ENCODE results near the gene DCTN3. TPM values are rescaled to one million over a fixed set of nuclear protein-coding genes. Genes with fewer than 3 reads are reported as not detected.

DCTN3 gene
- total and polyA plus RNA-seq, 9 of the 15 experiments (the other 6 are each of a cell fraction or from before 2014, with no cell fraction given), result 11.0 to 51.0 (median 41.9) TPM

GRCh38 chr9:34584970-34585369, 35.3 kb downstream of the DCTN3 start:
- Histone ChIP-seq H3K4me1 (replicated peaks in 1 of 2; ENCODE audit: control insufficient read depth in 2 of 2, insufficient read depth in 2 of 2, low read length in 2 of 2) (peaks cover 0 to 15% of the 10 kb centered on the region in 2 experiments; a peak in 2 of 5 replicates), H3K27me3 (ENCODE audit: control insufficient read depth in 2 of 2, insufficient read depth in 2 of 2, low read length in 2 of 2) (peaks cover 6 to 43% of the 10 kb centered on the region in 2 experiments; a peak in 4 of 5 replicates), H3K27ac (ENCODE audit: extremely low read depth, low read depth, low read length) (no peak overlapping the region), H3K4me3 (no peak overlapping the region), H2AFZ (ENCODE audit: low read depth, low read length) (no peak overlapping the region), H3K79me2 (ENCODE audit: control insufficient read depth, insufficient read depth, low read length) (no peaks in the 10 kb centered on the region), H4K20me1 (replicated peaks; ENCODE audit: control insufficient read depth, insufficient read depth, low read length) (peaks cover 9% of the 10 kb centered on the region; the same call in 1 of the 2 replicates), H3K9ac (ENCODE audit: insufficient read depth in 1 of 2, low read depth in 2 of 2, low read length in 2 of 2) (no peak overlapping the region), H3K36me3 (ENCODE audit: control insufficient read depth, insufficient read depth, low read length) (no peaks in the 10 kb centered on the region), H3K9me3 (replicated peaks; ENCODE audit: control insufficient read depth, insufficient read depth, low read depth, low read length) (no peaks in the 10 kb centered on the region), H3K4me2 (ENCODE audit: insufficient read depth, low read length) (no peak overlapping the region), H3K9me1 (ENCODE audit: control insufficient read depth, insufficient read depth, low read length) (no peaks in the 10 kb centered on the region)
- POLR2A ChIA-PET, result interaction anchor here (0.6 kb wide), 1 partner anchor 10 kb away, joined by 3 read pairs; no protein-coding TSS in a partner anchor
- WGBS (ENCODE audit: insufficient coverage, low coverage, missing lambda C conversion rate), result 0% methylated on average over 5 of the region's 5 CpGs
- DNase-seq (ENCODE audit: extremely low read depth in 1 of 4, low spot score in 3 of 4), result no peak
- no TSS peak for BruUV-seq (replicated peaks)
- in situ Hi-C loops (cut with MboI) (no loop called here), intact Hi-C loops (cut with micrococcal nuclease) (no loop called here)
- CTCF ChIA-PET (ENCODE audit: low intra/inter-chr PET ratio), result no interaction called here
- ATAC-seq, result no peak
- FAIRE-seq, result no peak
- TF ChIP-seq HSF4 (CRISPR knock-in tag; IDR thresholded peaks at IDR 0.05; ENCODE audit: borderline replicate concordance) (no peak), HNRNPL (IDR thresholded peaks at IDR 0.05; ENCODE audit: low read depth, low read length) (no peak), ZNF79 (CRISPR knock-in tag; IDR thresholded peaks at IDR 0.05; ENCODE audit: low read depth) (no peak), SAFB2 (IDR thresholded peaks at IDR 0.05; ENCODE audit: borderline replicate concordance, low read depth, low read length, severe bottlenecking) (no peak), HMG20B (CRISPR knock-in tag; IDR thresholded peaks at IDR 0.05) (no peak), ELF1 (tag; IDR thresholded peaks at IDR 0.05) (no peak), ZNF146 (CRISPR knock-in tag; IDR thresholded peaks at IDR 0.05; ENCODE audit: unreplicated experiment) (no peak), FIP1L1 (IDR thresholded peaks at IDR 0.05; ENCODE audit: low read depth, low read length, poor library complexity, severe bottlenecking) (no peak), MGA (IDR thresholded peaks at IDR 0.05) (no peak), NR1H2 (CRISPR knock-in tag; IDR thresholded peaks at IDR 0.05) (no peak), ZBTB8A (IDR thresholded peaks at IDR 0.05; ENCODE audit: partially characterized antibody) (no peak), SPI1 (IDR thresholded peaks at IDR 0.05; ENCODE audit: borderline replicate concordance, low read depth, low read length) (no peak)

All from K562 (cell line).